ENCODE data around the gene LEFTY1.
"Not testable (repeated sequence)": the region's sequence is repeated elsewhere in the genome, so short reads cannot be mapped to it uniquely, and the experiment has no call there.

The LEFTY1 gene

GRCh38 chr1:225933072-225933471 lies 44.1 kb upstream of the LEFTY1 start:
- H3K4me3 ChIP-seq: no peak overlapping the region
- no peaks in the 10 kb centered on the region for H3K27me3 ChIP-seq
- no peak for DNase-seq
- no peaks in the 10 kb centered on the region for H3K36me3 ChIP-seq
- no peak overlapping the region for H3K27ac ChIP-seq
- TF ChIP-seq CTCF (IDR thresholded peaks at IDR 0.05): no peak
- H3K9me3 ChIP-seq: no peaks in the 10 kb centered on the region
- intact Hi-C loops (cut with DNase I; ENCODE audit: low total_unique reads): no loop called here
- no peaks in the 10 kb centered on the region for H3K4me1 ChIP-seq

GRCh38 chr1:225931270-225932136 lies 42.6 kb upstream of the LEFTY1 start:
- Histone ChIP-seq H3K36me3 (no peaks in the 10 kb centered on the region), H3K4me1 (no peaks in the 10 kb centered on the region), H3K27me3 (no peaks in the 10 kb centered on the region), H3K27ac (no peak overlapping the region), H3K9me3 (no peaks in the 10 kb centered on the region), H3K4me3 (no peak overlapping the region)
- TF ChIP-seq CTCF (IDR thresholded peaks at IDR 0.05): no peak
- intact Hi-C loops (cut with DNase I; ENCODE audit: low total_unique reads): no loop called here
- DNase-seq: no peak

GRCh38 chr1:225930566-225930965 lies 41.6 kb upstream of the LEFTY1 start:
- Histone ChIP-seq H3K36me3 (no peaks in the 10 kb centered on the region), H3K4me3 (no peak overlapping the region), H3K9me3 (no peaks in the 10 kb centered on the region), H3K4me1 (no peaks in the 10 kb centered on the region), H3K27ac (no peak overlapping the region), H3K27me3 (no peaks in the 10 kb centered on the region)
- intact Hi-C loops (cut with DNase I; ENCODE audit: low total_unique reads): no loop called here
- no peak for DNase-seq
- TF ChIP-seq CTCF (IDR thresholded peaks at IDR 0.05): no peak

- H3K36me3 ChIP-seq; H3K9me3 ChIP-seq; H3K4me1 ChIP-seq; DNase-seq; H3K27ac ChIP-seq; H3K27me3 ChIP-seq; intact Hi-C loops (cut with DNase I; ENCODE audit: low total_unique reads); H3K4me3 ChIP-seq: not testable (repeated sequence)
Measured at GRCh38 chr1:225929462-225929861, 40.5 kb upstream of the LEFTY1 start.

GRCh38 chr1:225928186-225929175 lies 39.5 kb upstream of the LEFTY1 start:
- Histone ChIP-seq H3K4me3 (no peak overlapping the region), H3K27me3 (no peaks in the 10 kb centered on the region), H3K27ac (no peak overlapping the region), H3K36me3 (no peaks in the 10 kb centered on the region), H3K4me1 (peaks cover 0 to 8% (median 2%) of the 10 kb centered on the region in 4 donors), H3K9me3 (no peaks in the 10 kb centered on the region)
- no peak for TF ChIP-seq CTCF (IDR thresholded peaks at IDR 0.05)
- intact Hi-C loops (cut with DNase I; ENCODE audit: low total_unique reads): no loop called here
- no peak for DNase-seq
